GM12892 (cell line): ENCODE data around the gene SUGCT.

Experiments
- DNase-seq: peaks from one replicate; pipeline ENCODE4 v3.0.0; 2011; ENCODE audit not compliant: insufficient read length
- FAIRE-seq: peaks from 2 replicates; lab custom pipeline; 2011; peaks lifted over from hg19 to GRCh38; lab: Jason Lieb, UNC
- POLR2A ChIP-seq: IDR thresholded peaks from 2 replicates; pipeline ENCODE4 v1.6.1; 2011; ENCODE audit warnings: low read depth, low read length, control low read depth
- POLR2AphosphoS5 ChIP-seq: IDR thresholded peaks from 2 replicates; pipeline ENCODE4 v1.6.1; 2011; ENCODE audit warnings: low read depth, low read length, control low read depth
- TAF1 ChIP-seq: IDR thresholded peaks from 2 replicates; pipeline ENCODE4 v1.6.1; 2011; ENCODE audit warnings: low read depth, mild to moderate bottlenecking, control low read depth, low read length, borderline replicate concordance

The SUGCT gene

GRCh38 chr7:40851001-40851400 lies 716.2 kb downstream of the SUGCT start:
- DNase-seq: no peak
- TF ChIP-seq POLR2A (no peak), POLR2AphosphoS5 (no peak), TAF1 (no peak)
- FAIRE-seq: no peak

- FAIRE-seq (no peak), DNase-seq (no peak)
- no peak for TF ChIP-seq TAF1
- TF ChIP-seq POLR2A: no peak
Measured at GRCh38 chr7:40859076-40859475, 724.3 kb downstream of the SUGCT start.

GRCh38 chr7:40859965-40860543 lies 725.2 kb downstream of the SUGCT start:
- TF ChIP-seq POLR2A (no peak), TAF1 (no peak), POLR2AphosphoS5 (no peak)
- DNase-seq: no peak
- no peak for FAIRE-seq

- DNase-seq: no peak
- no peak for FAIRE-seq
- TF ChIP-seq TAF1 (no peak), POLR2AphosphoS5 (no peak), POLR2A (no peak)
Measured at GRCh38 chr7:40865441-40866233, 730.8 kb downstream of the SUGCT start.

GRCh38 chr7:40866601-40867000 lies 731.8 kb downstream of the SUGCT start:
- no peak for FAIRE-seq
- TF ChIP-seq POLR2AphosphoS5 (no peak), TAF1 (no peak), POLR2A (no peak)
- no peak for DNase-seq

- DNase-seq: no peak
- FAIRE-seq: no peak
- TF ChIP-seq TAF1 (no peak), POLR2AphosphoS5 (no peak), POLR2A (no peak)
Measured at GRCh38 chr7:40870108-40870507, 735.3 kb downstream of the SUGCT start.

- DNase-seq: no peak
- no peak for TF ChIP-seq POLR2AphosphoS5
- TF ChIP-seq POLR2A: no peak
- TF ChIP-seq TAF1: no peak
- FAIRE-seq: no peak
Measured at GRCh38 chr7:40873248-40873647, 738.4 kb downstream of the SUGCT start.

- DNase-seq (no peak), FAIRE-seq (no peak)
- TF ChIP-seq POLR2A (no peak), TAF1 (no peak), POLR2AphosphoS5 (no peak)
Measured at GRCh38 chr7:40874756-40875155, 740.0 kb downstream of the SUGCT start.

GRCh38 chr7:40876601-40877000 lies 741.8 kb downstream of the SUGCT start:
- FAIRE-seq (no peak), DNase-seq (no peak)
- TF ChIP-seq TAF1 (no peak), POLR2AphosphoS5 (no peak), POLR2A (no peak)

- no peak for FAIRE-seq
Measured at GRCh38 chr7:40879941-40880543, 745.2 kb downstream of the SUGCT start.

GRCh38 chr7:40880581-40880980 lies 745.8 kb downstream of the SUGCT start:
- DNase-seq: no peak
- FAIRE-seq: no peak
- no peak for TF ChIP-seq POLR2AphosphoS5

More at GRCh38 chr7:40879941-40880543, 745.2 kb downstream of the SUGCT start:
- TF ChIP-seq POLR2AphosphoS5 (no peak), TAF1 (no peak), POLR2A (no peak)
- DNase-seq: no peak
